HAP-1 (cell line): ENCODE measurements around the gene ZNF32.
A peak's percentile ranks its signal among the peaks of the same experiment; 100 is the strongest.

Experiments
- DNase-seq, 2 experiments: peaks; one replicate each; pipeline ENCODE4 v3.0.0-alpha.2; 2016 to 2020; ENCODE audit warnings: low spot score in 2 of 2
- H3K27me3 ChIP-seq: fragments of 250-450 bp; sonication (Bioruptor Pico); 2 replicates; pipeline ENCODE4 v1.5.1; 2020; ENCODE audit warnings: low read depth, mild to moderate bottlenecking, moderate library complexity
- H3K36me3 ChIP-seq: fragments of 250-450 bp; sonication (Bioruptor Pico); replicated peaks from 2 replicates; pipeline ENCODE4 v1.5.1; 2020; ENCODE audit warnings: mild to moderate bottlenecking
- H3K4me1 ChIP-seq: fragments of 250-450 bp; sonication (Bioruptor Pico); 2 replicates; pipeline ENCODE4 v1.5.1; 2020; ENCODE audit warnings: mild to moderate bottlenecking
- H3K4me3 ChIP-seq: fragments of 250-450 bp; sonication (Bioruptor Pico); 2 replicates; pipeline ENCODE4 v1.5.1; 2020; ENCODE audit warnings: mild to moderate bottlenecking, moderate library complexity
- H3K9me3 ChIP-seq: fragments of 250-450 bp; sonication (Bioruptor Pico); 2 replicates; pipeline ENCODE4 v1.5.1; 2020; ENCODE audit warnings: mild to moderate bottlenecking, moderate library complexity
- in situ Hi-C: fragments of 300-500 bp; cut with MboI; formaldehyde crosslinking; loops from 3 replicates; pipeline ENCODE4 v1.14.3; 2020; ENCODE audit warnings: low sequenced_read_pairs, inconsistent platforms, mixed read lengths

The ZNF32 gene

GRCh38 chr10:43688348-43688892, 39.7 kb upstream of the ZNF32 start:
- 0 out of 2 replicates have a peak, but pooled peaks cover 2% of the 10 kb centered on the region for H3K4me1 ChIP-seq
- in situ Hi-C loops: no loop called here
- H3K4me3 ChIP-seq: no peak overlapping the region
- no peaks in the 10 kb centered on the region; the same call in 1 of the 2 replicates for H3K9me3 ChIP-seq
- no peaks in the 10 kb centered on the region for H3K36me3 ChIP-seq
- 0 out of 2 replicates have a peak, but pooled peaks cover 10% of the 10 kb centered on the region for H3K27me3 ChIP-seq
- no peak for DNase-seq

- in situ Hi-C loops: no loop called here
- Histone ChIP-seq H3K9me3 (no peaks in the 10 kb centered on the region; the same call in 1 of the 2 replicates), H3K4me1 (0 out of 2 replicates have a peak, but pooled peaks cover 2% of the 10 kb centered on the region)
Observed at GRCh38 chr10:43687373-43687772, 38.7 kb upstream of the ZNF32 start.

GRCh38 chr10:43686414-43686813, 37.7 kb upstream of the ZNF32 start:
- Histone ChIP-seq H3K36me3 (no peaks in the 10 kb centered on the region), H3K27me3 (0 out of 2 replicates have a peak, but pooled peaks cover 4% of the 10 kb centered on the region), H3K4me1 (0 out of 2 replicates have a peak, but pooled peaks cover 2% of the 10 kb centered on the region), H3K9me3 (no peaks in the 10 kb centered on the region; the same call in 1 of the 2 replicates), H3K4me3 (no peak overlapping the region)
- in situ Hi-C loops: no loop called here
- DNase-seq: peak in 1 of 2 experiments; percentile 4

More at GRCh38 chr10:43687373-43687772, 38.7 kb upstream of the ZNF32 start:
- DNase-seq: no peak
- H3K36me3 ChIP-seq: no peaks in the 10 kb centered on the region
- H3K4me3 ChIP-seq: no peak overlapping the region
- H3K27me3 ChIP-seq: 0 out of 2 replicates have a peak, but pooled peaks cover 9% of the 10 kb centered on the region

- H3K4me3 ChIP-seq: no peak overlapping the region
- no peak for DNase-seq
- no peaks in the 10 kb centered on the region for H3K36me3 ChIP-seq
- no peaks in the 10 kb centered on the region; the same call in 1 of the 2 replicates for H3K9me3 ChIP-seq
- 0 out of 2 replicates have a peak, but pooled peaks cover under 1% of the 10 kb centered on the region for H3K27me3 ChIP-seq
- in situ Hi-C loops: no loop called here
- H3K4me1 ChIP-seq: 0 out of 2 replicates have a peak, but pooled peaks cover 2% of the 10 kb centered on the region
Observed at GRCh38 chr10:43685744-43686143, 37.1 kb upstream of the ZNF32 start.

GRCh38 chr10:43684292-43684559, 35.5 kb upstream of the ZNF32 start:
- H3K4me1 ChIP-seq: no peaks in the 10 kb centered on the region
- no peak for DNase-seq
- H3K4me3 ChIP-seq: no peak overlapping the region
- in situ Hi-C loops: no loop called here
- no peaks in the 10 kb centered on the region for H3K27me3 ChIP-seq
- no peaks in the 10 kb centered on the region for H3K36me3 ChIP-seq
- no peaks in the 10 kb centered on the region; the same call in 1 of the 2 replicates for H3K9me3 ChIP-seq

GRCh38 chr10:43683451-43684291, 35.0 kb upstream of the ZNF32 start:
- Histone ChIP-seq H3K4me3 (no peak overlapping the region), H3K36me3 (no peaks in the 10 kb centered on the region), H3K4me1 (no peaks in the 10 kb centered on the region), H3K27me3 (no peaks in the 10 kb centered on the region), H3K9me3 (no peaks in the 10 kb centered on the region; the same call in 1 of the 2 replicates)
- in situ Hi-C loops: no loop called here
- peak; percentile 10 to 45 for DNase-seq

GRCh38 chr10:43682956-43683355, 34.3 kb upstream of the ZNF32 start:
- in situ Hi-C loops: no loop called here
- DNase-seq: no peak
- no peak overlapping the region for H3K4me3 ChIP-seq
- H3K4me1 ChIP-seq: no peaks in the 10 kb centered on the region
- no peaks in the 10 kb centered on the region for H3K27me3 ChIP-seq
- H3K36me3 ChIP-seq: no peaks in the 10 kb centered on the region
- H3K9me3 ChIP-seq: no peaks in the 10 kb centered on the region; the same call in 1 of the 2 replicates

GRCh38 chr10:43681721-43682120, 33.0 kb upstream of the ZNF32 start:
- Histone ChIP-seq H3K9me3 (no peaks in the 10 kb centered on the region; the same call in 1 of the 2 replicates), H3K36me3 (no peaks in the 10 kb centered on the region), H3K4me1 (no peaks in the 10 kb centered on the region), H3K27me3 (no peaks in the 10 kb centered on the region), H3K4me3 (no peak overlapping the region)
- DNase-seq: no peak
- in situ Hi-C loops: no loop called here

GRCh38 chr10:43681220-43681619, 32.5 kb upstream of the ZNF32 start:
- H3K27me3 ChIP-seq: no peaks in the 10 kb centered on the region

GRCh38 chr10:43680035-43680434, 31.4 kb upstream of the ZNF32 start:
- no peaks in the 10 kb centered on the region for H3K27me3 ChIP-seq
- in situ Hi-C loops: no loop called here
- DNase-seq: no peak
- no peaks in the 10 kb centered on the region for H3K36me3 ChIP-seq
- no peak overlapping the region for H3K4me3 ChIP-seq
- H3K9me3 ChIP-seq: no peaks in the 10 kb centered on the region; the same call in 1 of the 2 replicates
- no peaks in the 10 kb centered on the region for H3K4me1 ChIP-seq

More at GRCh38 chr10:43681220-43681619, 32.5 kb upstream of the ZNF32 start:
- no peaks in the 10 kb centered on the region; the same call in 1 of the 2 replicates for H3K9me3 ChIP-seq
- no peak overlapping the region for H3K4me3 ChIP-seq
- in situ Hi-C loops: no loop called here
- DNase-seq: no peak
- no peaks in the 10 kb centered on the region for H3K4me1 ChIP-seq
- no peaks in the 10 kb centered on the region for H3K36me3 ChIP-seq

- H3K27me3 ChIP-seq: no peaks in the 10 kb centered on the region
- no peak for DNase-seq
- H3K4me1 ChIP-seq: no peaks in the 10 kb centered on the region
- H3K9me3 ChIP-seq: no peaks in the 10 kb centered on the region; the same call in 1 of the 2 replicates
- in situ Hi-C loops: loop anchor here (10.0 kb wide), 2 partner anchors 705 to 1185 kb away; partner anchors contain the start of gene CXCL12
- H3K36me3 ChIP-seq: no peaks in the 10 kb centered on the region
- H3K4me3 ChIP-seq: no peak overlapping the region
Observed at GRCh38 chr10:43679509-43679908, 30.8 kb upstream of the ZNF32 start.

- in situ Hi-C loops: loop anchor here (10.0 kb wide), 2 partner anchors 706 to 1186 kb away; partner anchors contain the start of gene CXCL12
- Histone ChIP-seq H3K9me3 (no peaks in the 10 kb centered on the region; the same call in 1 of the 2 replicates), H3K36me3 (no peaks in the 10 kb centered on the region), H3K27me3 (no peaks in the 10 kb centered on the region; the same call in 1 of the 2 replicates), H3K4me1 (no peaks in the 10 kb centered on the region), H3K4me3 (no peak overlapping the region)
- DNase-seq: no peak
Observed at GRCh38 chr10:43678654-43679053, 30.0 kb upstream of the ZNF32 start.

GRCh38 chr10:43676901-43677300, 28.2 kb upstream of the ZNF32 start:
- DNase-seq: no peak
- Histone ChIP-seq H3K27me3 (no peaks in the 10 kb centered on the region; the same call in 1 of the 2 replicates), H3K4me1 (no peaks in the 10 kb centered on the region), H3K9me3 (no peaks in the 10 kb centered on the region), H3K4me3 (no peak overlapping the region), H3K36me3 (no peaks in the 10 kb centered on the region)
- in situ Hi-C loops: loop anchor here (10.0 kb wide), 2 partner anchors 708 to 1188 kb away; partner anchors contain the start of gene CXCL12

- Histone ChIP-seq H3K4me3 (no peak overlapping the region), H3K36me3 (no peaks in the 10 kb centered on the region), H3K27me3 (no peaks in the 10 kb centered on the region; the same call in 1 of the 2 replicates), H3K9me3 (no peaks in the 10 kb centered on the region), H3K4me1 (no peaks in the 10 kb centered on the region)
- DNase-seq: no peak
- in situ Hi-C loops: loop anchor here (10.0 kb wide), 2 partner anchors 708 to 1188 kb away; partner anchors contain the start of gene CXCL12
Observed at GRCh38 chr10:43676331-43676730, 27.6 kb upstream of the ZNF32 start.
